PC-3 (cell line): ENCODE results near the gene TYRO3. TPM values are rescaled to one million over a fixed set of nuclear protein-coding genes. Genes with fewer than 3 reads are reported as not detected.

Source experiments
- ATAC-seq: fragments of 200-7000 bp; cut with Tn5 transposase; 2 replicates; pipeline ENCODE4 v1.9.1; 2020; ENCODE audit warnings: mild to moderate bottlenecking, moderate library complexity
- BruUV-seq: library from RNA; stranded (reverse); fragments of 400-500 nt; replicated peaks from 2 replicates; lab custom pipeline; 2021; lab: Mats Ljungman, UMichigan
- CTCF ChIA-PET: fragments of 300-600 bp; sonication (Branson Sonifier 250); formaldehyde crosslinking; loops from one replicate; lab custom pipeline; 2022; ENCODE audit warnings: antibody characterized with exemption; lab: Charles Lee
- POLR2A ChIA-PET: fragments of 300-600 bp; sonication (Branson Sonifier 250); formaldehyde crosslinking; loops from one replicate; lab custom pipeline; 2022; ENCODE audit warnings: antibody characterized with exemption; ENCODE audit not compliant: unreplicated experiment; lab: Charles Lee
- DNase-seq: peaks from one replicate; pipeline ENCODE4 v3.0.0-alpha.2; 2015
- H2AFZ ChIP-seq: fragments of 300-600 bp; sonication (generic); 2 replicates; pipeline ENCODE4 v1.6.0; 2016; ENCODE audit warnings: antibody characterized with exemption, low read length
- H3F3A ChIP-seq: fragments of 300-600 bp; sonication (generic); one replicate; pipeline ENCODE4 v1.6.0; 2017; ENCODE audit warnings: antibody characterized with exemption, low read length, control low read depth, mild to moderate bottlenecking; ENCODE audit not compliant: unreplicated experiment
- H3K27ac ChIP-seq: fragments of 300-600 bp; sonication (generic); 2 replicates; pipeline ENCODE4 v1.5.1; 2016; ENCODE audit warnings: mild to moderate bottlenecking, low read length
- H3K27me3 ChIP-seq: fragments of 300-600 bp; sonication (generic); 2 replicates; pipeline ENCODE4 v1.6.1; 2016; ENCODE audit warnings: low read length, mixed read lengths
- H3K36me3 ChIP-seq: fragments of 300-600 bp; sonication (generic); 2 replicates; pipeline ENCODE4 v1.6.1; 2016; ENCODE audit warnings: low read depth, mixed run types, low read length, mixed read lengths
- H3K4me1 ChIP-seq: fragments of 300-600 bp; sonication (generic); 2 replicates; pipeline ENCODE4 v1.5.1; 2016; ENCODE audit warnings: low read length; ENCODE audit not compliant: insufficient read depth
- H3K4me2 ChIP-seq: fragments of 300-600 bp; sonication (generic); 2 replicates; pipeline ENCODE4 v1.6.0; 2016; ENCODE audit warnings: low read length
- H3K4me3 ChIP-seq: fragments of 300-600 bp; sonication (generic); 2 replicates; pipeline ENCODE4 v1.5.1; 2016; ENCODE audit warnings: mild to moderate bottlenecking, low read length, mixed read lengths
- H3K79me2 ChIP-seq: fragments of 300-600 bp; sonication (generic); 2 replicates; pipeline ENCODE4 v1.6.1; 2017; ENCODE audit warnings: low read length, mixed read lengths
- H3K9ac ChIP-seq: fragments of 300-600 bp; sonication (generic); 2 replicates; pipeline ENCODE4 v1.6.0; 2016; ENCODE audit warnings: mild to moderate bottlenecking, low read length
- H3K9me2 ChIP-seq: fragments of 300-600 bp; sonication (generic); replicated peaks from 2 replicates; pipeline ENCODE4 v1.6.1; 2016; ENCODE audit warnings: mixed run types, low read length, mixed read lengths
- H3K9me3 ChIP-seq: fragments of 300-600 bp; sonication (generic); 2 replicates; pipeline ENCODE4 v1.6.1; 2016; ENCODE audit warnings: low read length, mixed read lengths
- H4K20me1 ChIP-seq: fragments of 300-600 bp; sonication (generic); 2 replicates; pipeline ENCODE4 v1.6.1; 2016; ENCODE audit warnings: low read length, mixed read lengths
- EZH2 ChIP-seq: fragments of 300-600 bp; sonication (generic); IDR thresholded peaks from one replicate; pipeline ENCODE4 v1.6.1; 2017; ENCODE audit warnings: antibody characterized with exemption, mild to moderate bottlenecking, low read length; ENCODE audit not compliant: unreplicated experiment
- EZH2phosphoT487 ChIP-seq: fragments of 300-600 bp; sonication (generic); IDR thresholded peaks from 2 replicates; pipeline ENCODE4 v1.6.1; 2018; ENCODE audit warnings: mild to moderate bottlenecking, antibody characterized with exemption, low read length, borderline replicate concordance
- intact Hi-C: fragments of 100-400 bp; cut with micrococcal nuclease; formaldehyde crosslinking; loops from 2 replicates; pipeline ENCODE4 v1.9.0; 2023
- total RNA-seq: library from RNA; depleted of rRNA; stranded (reverse); fragments of >200 nt; gene quantifications from 2 replicates; pipeline ENCODE4 v1.2.3, GENCODE V29; 2014
- TF ChIP-seq, protein P1 (sequence below): fragments of 300-600 bp; sonication (generic); conservative IDR thresholded peaks from 2 replicates; pipeline ENCODE4 v1.5.1; 2017; ENCODE audit warnings: antibody characterized with exemption, low read depth, mild to moderate bottlenecking, low read length

The TYRO3 gene
- total RNA-seq, 1 experiment from 2014 or later: 23.5 TPM

DNA sequence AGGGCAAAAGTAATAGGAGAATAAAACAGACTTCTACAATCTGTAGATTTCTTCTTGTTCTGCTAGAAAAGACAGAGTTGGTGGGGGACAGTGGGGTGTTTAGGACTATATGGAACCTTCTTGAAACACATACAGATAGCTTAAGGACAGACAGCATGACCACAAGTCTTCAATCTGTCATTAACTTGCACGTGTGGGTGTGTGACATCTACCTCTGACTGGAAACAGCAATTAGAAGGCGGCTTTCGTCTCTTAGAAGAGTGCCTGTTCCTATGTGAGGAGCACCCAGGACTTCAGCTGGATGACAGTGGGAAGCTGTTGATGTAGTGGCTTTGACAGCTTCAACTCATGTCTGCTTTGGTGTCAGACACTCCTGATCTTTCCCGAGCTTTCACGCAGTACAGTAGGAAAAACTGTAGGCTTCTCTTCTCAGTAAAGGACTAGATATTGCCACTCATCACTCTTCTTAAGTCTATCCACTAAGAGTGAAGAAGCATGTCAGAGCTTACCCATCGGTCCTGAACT, 44.5 kb downstream of the TYRO3 start:
- Histone ChIP-seq H3K9ac (no peak overlapping the region), H2AFZ (peak overlapping the region; percentile 88; the same call in 1 of the 2 replicates)

DNA sequence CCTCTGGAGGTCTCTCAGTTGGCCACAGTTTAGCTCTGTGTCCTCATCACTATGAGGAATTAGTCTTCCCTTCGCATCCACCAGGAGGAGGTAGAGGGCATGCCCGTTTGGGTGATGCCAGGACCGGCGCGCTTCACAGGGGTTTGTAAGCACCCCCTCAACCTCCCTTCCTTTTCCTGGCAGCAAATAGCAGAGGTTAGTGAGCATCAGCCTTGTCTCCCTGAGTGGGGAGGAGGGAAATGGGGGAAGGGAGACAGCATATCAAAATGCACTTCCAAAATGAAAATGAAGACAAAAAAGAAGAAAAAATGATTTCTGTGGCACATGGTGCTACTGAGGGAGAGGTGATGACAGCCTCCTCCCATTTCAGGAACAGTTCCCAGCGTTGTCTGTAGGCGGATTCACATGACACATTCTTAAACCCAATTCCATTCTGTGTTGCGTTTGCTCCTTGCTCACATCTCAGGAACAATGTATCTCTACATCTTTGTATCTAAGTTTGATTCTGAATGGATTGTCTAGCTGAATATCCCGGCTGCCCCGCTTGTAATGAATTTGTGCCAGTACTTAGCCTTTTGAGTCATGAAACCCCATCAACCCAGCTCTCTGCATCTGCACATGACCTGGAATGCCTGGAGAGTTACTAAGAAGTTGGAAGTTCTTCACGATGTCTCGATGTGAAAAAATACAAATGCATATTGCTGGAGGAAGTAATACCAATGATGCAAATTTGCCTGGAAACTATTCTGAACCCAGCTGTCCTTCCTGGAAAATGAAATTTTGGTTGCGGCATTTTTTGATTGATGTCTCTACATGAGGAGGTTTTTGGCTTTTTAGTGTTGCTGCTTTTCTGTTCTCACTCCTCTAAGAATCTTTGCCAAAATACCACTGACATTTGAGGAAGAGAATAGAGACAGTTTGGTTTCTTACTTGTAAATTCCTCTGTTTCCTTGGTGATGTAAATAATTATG, 45.2 kb downstream of the TYRO3 start:
- Histone ChIP-seq H3K4me1 (peaks cover 17% of the 10 kb centered on the region), H3K79me2 (no peaks in the 10 kb centered on the region), H3F3A (no peaks in the 10 kb centered on the region), H2AFZ (peak overlapping the region; percentile 88), H3K27ac (no peak overlapping the region), H3K4me3 (peak overlapping the region; percentile 59), H3K27me3 (no peaks in the 10 kb centered on the region), H3K9ac (0 out of 2 replicates have a peak overlapping the region, but pooled peaks have one; percentile 6), H3K36me3 (no peaks in the 10 kb centered on the region), H4K20me1 (no peaks in the 10 kb centered on the region), H3K9me2 (no peaks in the 10 kb centered on the region), H3K4me2 (peak overlapping the region; percentile 81), H3K9me3 (no peaks in the 10 kb centered on the region)
- ChIA-PET POLR2A (no interaction called here), CTCF (interaction anchor here (0.5 to 1.5 kb wide), 12 partner anchors 8 to 170 kb away, joined by 3 to 14 read pairs (median 5); partner anchors contain the start of genes MAPKBP1 and MGA)
- no TSS peak for BruUV-seq
- TF ChIP-seq EZH2phosphoT487: no peak
- TF ChIP-seq, protein P1, sequence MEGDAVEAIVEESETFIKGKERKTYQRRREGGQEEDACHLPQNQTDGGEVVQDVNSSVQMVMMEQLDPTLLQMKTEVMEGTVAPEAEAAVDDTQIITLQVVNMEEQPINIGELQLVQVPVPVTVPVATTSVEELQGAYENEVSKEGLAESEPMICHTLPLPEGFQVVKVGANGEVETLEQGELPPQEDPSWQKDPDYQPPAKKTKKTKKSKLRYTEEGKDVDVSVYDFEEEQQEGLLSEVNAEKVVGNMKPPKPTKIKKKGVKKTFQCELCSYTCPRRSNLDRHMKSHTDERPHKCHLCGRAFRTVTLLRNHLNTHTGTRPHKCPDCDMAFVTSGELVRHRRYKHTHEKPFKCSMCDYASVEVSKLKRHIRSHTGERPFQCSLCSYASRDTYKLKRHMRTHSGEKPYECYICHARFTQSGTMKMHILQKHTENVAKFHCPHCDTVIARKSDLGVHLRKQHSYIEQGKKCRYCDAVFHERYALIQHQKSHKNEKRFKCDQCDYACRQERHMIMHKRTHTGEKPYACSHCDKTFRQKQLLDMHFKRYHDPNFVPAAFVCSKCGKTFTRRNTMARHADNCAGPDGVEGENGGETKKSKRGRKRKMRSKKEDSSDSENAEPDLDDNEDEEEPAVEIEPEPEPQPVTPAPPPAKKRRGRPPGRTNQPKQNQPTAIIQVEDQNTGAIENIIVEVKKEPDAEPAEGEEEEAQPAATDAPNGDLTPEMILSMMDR: peak; percentile 89
- no peak for TF ChIP-seq EZH2
- DNase-seq (peak; percentile 83), ATAC-seq (peak; percentile 94)
- intact Hi-C loops: loop anchor here (1.0 to 10.0 kb wide), 6 partner anchors 47 to 208 kb away; partner anchors contain the start of gene MGA

More for the DNA sequence above, 44.5 kb downstream of the TYRO3 start:
- Histone ChIP-seq H3K4me2 (peak overlapping the region; percentile 81; the same call in 1 of the 2 replicates), H3K4me1 (peaks cover 17% of the 10 kb centered on the region), H3K27me3 (no peaks in the 10 kb centered on the region), H3F3A (no peaks in the 10 kb centered on the region), H3K79me2 (no peaks in the 10 kb centered on the region), H3K9me3 (no peaks in the 10 kb centered on the region), H4K20me1 (no peaks in the 10 kb centered on the region), H3K9me2 (no peaks in the 10 kb centered on the region), H3K27ac (no peak overlapping the region), H3K4me3 (no peak overlapping the region), H3K36me3 (no peaks in the 10 kb centered on the region)
- no TSS peak for BruUV-seq
- POLR2A ChIA-PET: no interaction called here
- DNase-seq: no peak
- intact Hi-C loops: loop anchor here (5.0 to 10.0 kb wide), 4 partner anchors 59 to 209 kb away; partner anchors contain the start of gene MGA
- TF ChIP-seq, protein P1: no peak
- TF ChIP-seq EZH2 (no peak), EZH2phosphoT487 (no peak)
- no peak for ATAC-seq
- CTCF ChIA-PET: interaction anchor here (0.5 to 1.5 kb wide), 13 partner anchors 8 to 170 kb away, joined by 3 to 14 read pairs (median 5); partner anchors contain the start of genes MAPKBP1 and MGA
